ENCODE measurements around the gene BRD3.

- TF ChIP-seq POLR2A (IDR thresholded peaks at IDR 0.05; ENCODE audit: low read depth, low read length) (no peak), POLR2AphosphoS5 (IDR thresholded peaks at IDR 0.05; ENCODE audit: low read depth, low read length) (no peak), TAF1 (IDR thresholded peaks at IDR 0.05; ENCODE audit: borderline replicate concordance, low read depth, low read length) (no peak)
Measured at GRCh38 chr9:134003237-134003636, 64.6 kb downstream of the BRD3 start.

All from GM12892 (cell line).